GM12878 (cell line): Measurements from ENCODE around the gene EIF3B. TPM values are rescaled to one million over a fixed set of nuclear protein-coding genes. Genes with fewer than 3 reads are reported as not detected.

Experiments used
- ATAC-seq: fragments of 200-7000 bp; cut with Tn5 transposase; 3 replicates; pipeline ENCODE4 v1.9.1; 2020; ENCODE audit warnings: mild to moderate bottlenecking, moderate library complexity
- BruUV-seq: library from RNA; stranded (reverse); fragments of 400-500 nt; replicated peaks from 2 replicates; lab custom pipeline; 2021; lab: Mats Ljungman, UMichigan
- CTCF ChIA-PET: fragments of 300-600 bp; sonication (Branson Sonifier 250); formaldehyde crosslinking; extraction: SDS; loops from one replicate; lab custom pipeline; 2021; ENCODE audit warnings: inconsistent platforms; lab: Yijun Ruan, JAX
- POLR2A ChIA-PET: fragments of 350-600 bp; formaldehyde crosslinking; extraction: SDS; loops from one replicate; lab custom pipeline; 2021; ENCODE audit warnings: inconsistent platforms; lab: Charles Lee
- RAD21 ChIA-PET: fragments of 300-600 bp; sonication (Branson Sonifier 250); formaldehyde crosslinking; loops from one replicate; lab custom pipeline; 2023; ENCODE audit warnings: antibody characterized with exemption; ENCODE audit not compliant: unreplicated experiment; lab: Charles Lee
- SMC1A ChIA-PET: fragments of 300-600 bp; sonication (Branson Sonifier 250); formaldehyde crosslinking; loops from one replicate; lab custom pipeline; 2023; ENCODE audit not compliant: unreplicated experiment, uncharacterized antibody; lab: Charles Lee
- DNase-seq: peaks from one replicate; pipeline ENCODE4 v3.0.0-alpha.2; 2011; ENCODE audit warnings: low read depth, low spot score
- FAIRE-seq: peaks from 3 replicates; lab custom pipeline; 2011; peaks lifted over from hg19 to GRCh38; lab: Jason Lieb, UNC
- H2AFZ ChIP-seq: 2 replicates; pipeline ENCODE4 v1.6.0; 2011; ENCODE audit warnings: low read depth, low read length, control low read depth; ENCODE audit not compliant: control insufficient read depth
- H3K27ac ChIP-seq: 2 replicates; pipeline ENCODE4 v1.5.1; 2011; ENCODE audit warnings: control low read depth; ENCODE audit not compliant: control insufficient read depth, insufficient read depth
- H3K27me3 ChIP-seq, 2 experiments: replicated peaks in 1 of 2; 2 replicates each; pipeline versions ENCODE4 v1.6.0 to v1.6.1; 2011; ENCODE audit warnings: low read length in 1 of 2; ENCODE audit not compliant: control insufficient read depth in 2 of 2, insufficient read depth in 2 of 2
- H3K36me3 ChIP-seq, 2 experiments: 2 replicates each; pipeline ENCODE4 v1.5.1; 2011; ENCODE audit warnings: low read length in 1 of 2; ENCODE audit not compliant: control insufficient read depth in 2 of 2, insufficient read depth in 2 of 2
- H3K4me1 ChIP-seq: 2 replicates; pipeline ENCODE4 v1.6.1; 2011; ENCODE audit warnings: mild to moderate bottlenecking, low read length, moderate library complexity, mixed read lengths; ENCODE audit not compliant: control insufficient read depth, insufficient read depth
- H3K4me2 ChIP-seq: 2 replicates; pipeline ENCODE4 v1.6.0; 2011; ENCODE audit warnings: control low read depth; ENCODE audit not compliant: control insufficient read depth, insufficient read depth
- H3K4me3 ChIP-seq: fragments of 200-600 bp; sonication (generic); 2 replicates; pipeline ENCODE4 v1.5.1; 2016
- H3K79me2 ChIP-seq: 2 replicates; pipeline ENCODE4 v1.6.0; 2011; ENCODE audit warnings: low read length; ENCODE audit not compliant: control insufficient read depth, insufficient read depth
- H3K9ac ChIP-seq: 2 replicates; pipeline ENCODE4 v1.8.0; 2011; ENCODE audit warnings: low read length, control low read depth, mixed read lengths; ENCODE audit not compliant: control insufficient read depth, insufficient read depth
- H3K9me3 ChIP-seq: replicated peaks from 3 replicates; pipeline ENCODE4 v1.5.1; 2011; ENCODE audit warnings: mild to moderate bottlenecking, low read length; ENCODE audit not compliant: control insufficient read depth, insufficient read depth
- H4K20me1 ChIP-seq: 2 replicates; pipeline ENCODE4 v1.6.0; 2011; ENCODE audit not compliant: control insufficient read depth, insufficient read depth
- BCL11A ChIP-seq: IDR thresholded peaks from 2 replicates; pipeline ENCODE4 v1.6.1; 2011; ENCODE audit warnings: low read depth, low read length
- CBX3 ChIP-seq: fragments of 200-600 bp; sonication (generic); IDR thresholded peaks from 2 replicates; pipeline ENCODE4 v1.6.1; 2016; ENCODE audit warnings: low read depth, borderline replicate concordance
- DPF2 ChIP-seq: fragments of 450-650 bp; IDR thresholded peaks from 2 replicates; pipeline ENCODE4 v1.6.1; 2017; ENCODE audit warnings: mild to moderate bottlenecking
- EGR1 ChIP-seq, 2 experiments: IDR thresholded peaks; 1 replicate in 1 of 2; 2 replicates in 1 of 2; pipeline ENCODE4 v1.6.1; 2011 to 2012; ENCODE audit warnings: low read depth in 2 of 2, low read length in 2 of 2, borderline replicate concordance in 1 of 2, mild to moderate bottlenecking in 1 of 2, moderate library complexity in 1 of 2
- JUNB ChIP-seq: IDR thresholded peaks from 2 replicates; pipeline ENCODE4 v1.6.1; 2016; ENCODE audit warnings: antibody characterized with exemption, mild to moderate bottlenecking
- MTA2 ChIP-seq: fragments of 450-650 bp; IDR thresholded peaks from 2 replicates; pipeline ENCODE4 v1.6.1; 2016; ENCODE audit warnings: low read depth, mild to moderate bottlenecking, moderate library complexity
- MXI1 ChIP-seq: fragments of 150-350 bp; IDR thresholded peaks from 2 replicates; pipeline ENCODE4 v1.6.1; 2011; ENCODE audit warnings: low read depth, mild to moderate bottlenecking, inconsistent platforms, low read length, improper control_type of control experiment
- NFIC ChIP-seq: IDR thresholded peaks from 2 replicates; pipeline ENCODE4 v1.6.1; 2012; ENCODE audit warnings: low read depth, mild to moderate bottlenecking, inconsistent platforms, low read length, moderate library complexity
- PAX8 ChIP-seq: fragments of 450-650 bp; IDR thresholded peaks from 2 replicates; pipeline ENCODE4 v1.6.1; 2017; ENCODE audit warnings: mild to moderate bottlenecking, moderate library complexity
- PML ChIP-seq: IDR thresholded peaks from 2 replicates; pipeline ENCODE4 v1.6.1; 2012; ENCODE audit warnings: low read length, inconsistent platforms
- POLR2A ChIP-seq: IDR thresholded peaks from 2 replicates; pipeline ENCODE4 v1.6.1; 2011; ENCODE audit warnings: low read depth, mild to moderate bottlenecking, low read length
- RB1 ChIP-seq: fragments of 450-650 bp; formaldehyde crosslinking; IDR thresholded peaks from 2 replicates; pipeline ENCODE4 v1.6.1; 2017; ENCODE audit warnings: mild to moderate bottlenecking, borderline replicate concordance
- RUNX3 ChIP-seq: IDR thresholded peaks from 2 replicates; pipeline ENCODE4 v1.6.1; 2012; ENCODE audit warnings: low read length, inconsistent platforms
- STAT1 ChIP-seq: fragments of 450-650 bp; conservative IDR thresholded peaks from 2 replicates; pipeline ENCODE4 v1.6.1; 2014; ENCODE audit warnings: antibody characterized with exemption, mild to moderate bottlenecking
- TBL1XR1 ChIP-seq: IDR thresholded peaks from 2 replicates; pipeline ENCODE4 v1.6.1; 2012; ENCODE audit warnings: low read depth, low read length, improper control_type of control experiment
- TCF12 ChIP-seq: IDR thresholded peaks from 2 replicates; pipeline ENCODE4 v1.6.1; 2011; ENCODE audit warnings: low read depth, mild to moderate bottlenecking, low read length
- ZNF24 ChIP-seq: fragments of 450-650 bp; IDR thresholded peaks from 2 replicates; pipeline ENCODE4 v1.6.1; 2017; ENCODE audit warnings: antibody characterized with exemption, mild to moderate bottlenecking
- ZNF384 ChIP-seq: IDR thresholded peaks from 2 replicates; pipeline ENCODE4 v1.6.1; 2012; ENCODE audit warnings: low read depth, mild to moderate bottlenecking, low read length, improper control_type of control experiment, borderline replicate concordance
- WGBS: methylation state at CpG from one replicate; pipeline ENCODE4 v1.1.6; 2016; ENCODE audit warnings: low lambda C conversion rate; ENCODE audit not compliant: insufficient replicate concordance, insufficient coverage; ENCODE audit errors: missing lambda C conversion rate; 5-methylcytosine and 5-hydroxymethylcytosine counted together
- in situ Hi-C: fragments of 300-500 bp; cut with MboI; formaldehyde crosslinking; loops from 9 replicates; pipeline ENCODE4 v1.14.3; 2018; ENCODE audit warnings: mixed read lengths
- intact Hi-C: fragments of 100-400 bp; cut with micrococcal nuclease; formaldehyde crosslinking; loops from one replicate; pipeline ENCODE4 v1.14.2; 2022; ENCODE audit not compliant: unreplicated experiment
- polyA plus RNA-seq, 11 experiments: library from polyadenylated mRNA; depleted of rRNA in 4 of 11; unstranded in 6 of 11; stranded (reverse) in 5 of 11; fragments of >200 nt; fragmentation: Nextera tagmentation in 4 of 11; fragmentation: Illumina TruSeq in 1 of 11; extraction: Ambion mirVana in 4 of 11; extraction: Trizol in 1 of 11; gene quantifications; 1 replicate in 1 of 11; 2 replicates in 10 of 11; pipeline versions ENCODE4 v1.2.1 to v1.2.3, GENCODE V29; 2011 to 2016; ENCODE audit warnings: inconsistent platforms in 2 of 11, missing spikeins in 2 of 11, low read depth in 1 of 11
- total RNA-seq, 4 experiments: library from RNA; depleted of rRNA in 3 of 4; stranded (reverse); fragments of >200 nt in 3 of 4; fragmentation: Illumina TruSeq in 1 of 4; extraction: Trizol in 1 of 4; gene quantifications; 2 replicates each; pipeline versions ENCODE4 v1.2.1 to v1.2.3, GENCODE V29; 2013 to 2021
- TF ChIP-seq, protein P1 (sequence below): fragments of 450-650 bp; IDR thresholded peaks from 2 replicates; pipeline ENCODE4 v1.6.1; 2017; ENCODE audit warnings: mild to moderate bottlenecking, moderate library complexity
- TF ChIP-seq, protein P2 (sequence below): fragments of 450-650 bp; IDR thresholded peaks from 2 replicates; pipeline ENCODE4 v1.6.1; 2014; ENCODE audit warnings: mild to moderate bottlenecking

EIF3B gene
- total and polyA plus RNA-seq, 10 of the 15 experiments (the other 5 are each of a cell fraction or from before 2014, with no cell fraction given), result 17.6 to 275 (median 153) TPM

DNA sequence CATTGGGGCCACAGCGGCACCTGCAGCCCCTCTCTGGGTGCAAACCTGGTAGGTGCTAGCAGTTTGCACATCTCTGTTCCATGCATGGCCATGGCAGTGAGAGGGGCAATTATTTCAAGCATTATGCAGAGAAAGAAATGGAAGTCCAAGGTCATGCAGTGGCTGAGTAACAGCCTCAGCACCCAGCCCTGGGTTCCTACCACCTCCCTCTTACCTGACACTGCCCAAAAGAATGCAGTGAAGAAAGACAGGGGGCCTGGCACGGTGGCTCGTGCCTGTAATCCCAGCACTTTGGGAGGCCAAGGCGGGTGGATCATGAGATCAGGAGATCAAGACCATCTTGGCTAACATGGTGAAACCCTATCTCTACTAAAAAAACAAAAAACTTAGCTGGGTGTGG is 43.9 kb downstream of the EIF3B start:
- ChIA-PET POLR2A (interaction anchor here (0.6 kb wide), 2 partner anchors 607 to 1459 kb away, joined by 3 read pairs; no protein-coding TSS in a partner anchor), RAD21 (no interaction called here), SMC1A (interaction anchor here (2.3 kb wide), 1 partner anchor 41 kb away, joined by 10 read pairs; no protein-coding TSS in a partner anchor), CTCF (interaction anchor here (0.7 kb wide), 1 partner anchor 429 kb away, joined by 3 read pairs; no protein-coding TSS in a partner anchor)
- no peak for FAIRE-seq
- Histone ChIP-seq H3K27me3 (no peaks in the 10 kb centered on the region), H4K20me1 (no peaks in the 10 kb centered on the region), H3K9me3 (no peaks in the 10 kb centered on the region), H3K4me2 (no peak overlapping the region), H3K36me3 (no peaks in the 10 kb centered on the region), H3K9ac (no peak overlapping the region), H2AFZ (no peak overlapping the region), H3K27ac (no peak overlapping the region), H3K4me3 (no peak overlapping the region), H3K79me2 (peaks cover under 1% of the 10 kb centered on the region), H3K4me1 (peaks cover 13% of the 10 kb centered on the region)
- DNase-seq, result no peak
- no peak for ATAC-seq
- in situ Hi-C loops (no loop called here), intact Hi-C loops (no loop called here)
- TF ChIP-seq ZNF24, result no peak
- TF ChIP-seq, protein P1, sequence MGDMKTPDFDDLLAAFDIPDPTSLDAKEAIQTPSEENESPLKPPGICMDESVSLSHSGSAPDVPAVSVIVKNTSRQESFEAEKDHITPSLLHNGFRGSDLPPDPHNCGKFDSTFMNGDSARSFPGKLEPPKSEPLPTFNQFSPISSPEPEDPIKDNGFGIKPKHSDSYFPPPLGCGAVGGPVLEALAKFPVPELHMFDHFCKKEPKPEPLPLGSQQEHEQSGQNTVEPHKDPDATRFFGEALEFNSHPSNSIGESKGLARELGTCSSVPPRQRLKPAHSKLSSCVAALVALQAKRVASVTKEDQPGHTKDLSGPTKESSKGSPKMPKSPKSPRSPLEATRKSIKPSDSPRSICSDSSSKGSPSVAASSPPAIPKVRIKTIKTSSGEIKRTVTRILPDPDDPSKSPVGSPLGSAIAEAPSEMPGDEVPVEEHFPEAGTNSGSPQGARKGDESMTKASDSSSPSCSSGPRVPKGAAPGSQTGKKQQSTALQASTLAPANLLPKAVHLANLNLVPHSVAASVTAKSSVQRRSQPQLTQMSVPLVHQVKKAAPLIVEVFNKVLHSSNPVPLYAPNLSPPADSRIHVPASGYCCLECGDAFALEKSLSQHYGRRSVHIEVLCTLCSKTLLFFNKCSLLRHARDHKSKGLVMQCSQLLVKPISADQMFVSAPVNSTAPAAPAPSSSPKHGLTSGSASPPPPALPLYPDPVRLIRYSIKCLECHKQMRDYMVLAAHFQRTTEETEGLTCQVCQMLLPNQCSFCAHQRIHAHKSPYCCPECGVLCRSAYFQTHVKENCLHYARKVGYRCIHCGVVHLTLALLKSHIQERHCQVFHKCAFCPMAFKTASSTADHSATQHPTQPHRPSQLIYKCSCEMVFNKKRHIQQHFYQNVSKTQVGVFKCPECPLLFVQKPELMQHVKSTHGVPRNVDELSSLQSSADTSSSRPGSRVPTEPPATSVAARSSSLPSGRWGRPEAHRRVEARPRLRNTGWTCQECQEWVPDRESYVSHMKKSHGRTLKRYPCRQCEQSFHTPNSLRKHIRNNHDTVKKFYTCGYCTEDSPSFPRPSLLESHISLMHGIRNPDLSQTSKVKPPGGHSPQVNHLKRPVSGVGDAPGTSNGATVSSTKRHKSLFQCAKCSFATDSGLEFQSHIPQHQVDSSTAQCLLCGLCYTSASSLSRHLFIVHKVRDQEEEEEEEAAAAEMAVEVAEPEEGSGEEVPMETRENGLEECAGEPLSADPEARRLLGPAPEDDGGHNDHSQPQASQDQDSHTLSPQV, result no peak
- TF ChIP-seq EGR1 (IDR thresholded peaks at IDR 0.05; ENCODE audit: borderline replicate concordance in 1 of 2, low read depth in 2 of 2, low read length in 2 of 2), result no peak
- TF ChIP-seq, protein P2, sequence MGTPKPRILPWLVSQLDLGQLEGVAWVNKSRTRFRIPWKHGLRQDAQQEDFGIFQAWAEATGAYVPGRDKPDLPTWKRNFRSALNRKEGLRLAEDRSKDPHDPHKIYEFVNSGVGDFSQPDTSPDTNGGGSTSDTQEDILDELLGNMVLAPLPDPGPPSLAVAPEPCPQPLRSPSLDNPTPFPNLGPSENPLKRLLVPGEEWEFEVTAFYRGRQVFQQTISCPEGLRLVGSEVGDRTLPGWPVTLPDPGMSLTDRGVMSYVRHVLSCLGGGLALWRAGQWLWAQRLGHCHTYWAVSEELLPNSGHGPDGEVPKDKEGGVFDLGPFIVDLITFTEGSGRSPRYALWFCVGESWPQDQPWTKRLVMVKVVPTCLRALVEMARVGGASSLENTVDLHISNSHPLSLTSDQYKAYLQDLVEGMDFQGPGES, result no peak
- no peak for TF ChIP-seq NFIC
- no peak for TF ChIP-seq TBL1XR1
- no peak for TF ChIP-seq CBX3
- no peak for TF ChIP-seq POLR2A
- no peak for TF ChIP-seq PML
- no peak for TF ChIP-seq DPF2
- no peak for TF ChIP-seq TCF12
- no peak for TF ChIP-seq PAX8
- no peak for TF ChIP-seq JUNB
- no peak for TF ChIP-seq ZNF384
- no peak for TF ChIP-seq RUNX3
- TF ChIP-seq BCL11A, result no peak
- TF ChIP-seq MTA2, result no peak
- no peak for TF ChIP-seq MXI1
- TF ChIP-seq RB1, result no peak
- no peak for TF ChIP-seq STAT1
- no TSS peak for BruUV-seq
- whole genome bisulfite sequencing, result 80% methylated on average over 4 of the region's 4 CpGs
